Activated CD4-positive, alpha-beta T cell treated with anti-CD3 and anti-CD28 coated beads for 1 hour (primary cell): ENCODE measurements around the gene PALD1.

Experiments
- DNase-seq: peaks from one replicate; pipeline ENCODE4 v3.0.0-alpha.2; 2020

PALD1 gene

DNA sequence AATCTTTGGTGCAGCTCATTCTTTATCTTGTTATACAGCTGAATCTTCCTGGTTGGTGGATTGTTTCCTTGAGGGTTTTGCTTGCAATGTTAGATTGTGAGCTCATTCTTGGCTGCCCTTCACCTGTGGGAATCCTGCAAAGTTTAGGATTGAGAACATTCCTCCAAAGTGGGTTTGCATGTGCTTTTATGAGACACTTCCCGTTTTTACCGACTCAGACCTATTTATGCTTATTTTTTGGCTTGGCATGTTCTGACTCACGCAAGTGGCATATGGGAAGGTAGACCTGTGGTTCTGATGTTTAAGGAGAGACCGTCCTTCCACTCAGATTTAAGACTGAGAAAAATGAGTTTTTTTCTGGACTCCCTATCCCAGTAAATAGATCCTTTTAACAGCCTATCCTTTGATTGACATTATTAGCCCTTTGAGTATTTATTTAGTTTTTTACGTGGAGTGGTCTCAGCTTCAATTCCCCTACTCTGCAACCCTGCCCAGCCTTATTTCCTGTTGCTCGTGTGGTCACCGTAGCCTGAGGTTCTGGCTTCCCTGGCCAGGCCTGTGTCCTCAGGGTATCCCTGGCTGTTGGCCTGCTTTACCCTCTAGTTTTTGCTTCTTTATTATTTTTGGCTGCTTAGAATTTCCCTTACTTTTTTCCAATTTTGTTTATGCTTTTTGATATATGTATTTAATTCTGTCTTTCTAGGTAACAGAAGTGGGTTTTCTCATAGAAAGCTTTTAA, 137.4 kb downstream of the PALD1 start:
- no peak for DNase-seq

- no peak for DNase-seq
Measured at GRCh38 chr10:70616761-70617160, 138.2 kb downstream of the PALD1 start.
